Stimulated activated CD4-positive, alpha-beta T cell treated with anti-CD3 and anti-CD28 coated beads, Interleukin-2, amount 100 ng/mL, for 24 hours (primary cell): ENCODE data around the gene TP73.

Source experiments
- DNase-seq, 2 donors: peaks; one replicate each; pipeline ENCODE4 v3.0.0-alpha.2; 2020

The TP73 gene

DNA sequence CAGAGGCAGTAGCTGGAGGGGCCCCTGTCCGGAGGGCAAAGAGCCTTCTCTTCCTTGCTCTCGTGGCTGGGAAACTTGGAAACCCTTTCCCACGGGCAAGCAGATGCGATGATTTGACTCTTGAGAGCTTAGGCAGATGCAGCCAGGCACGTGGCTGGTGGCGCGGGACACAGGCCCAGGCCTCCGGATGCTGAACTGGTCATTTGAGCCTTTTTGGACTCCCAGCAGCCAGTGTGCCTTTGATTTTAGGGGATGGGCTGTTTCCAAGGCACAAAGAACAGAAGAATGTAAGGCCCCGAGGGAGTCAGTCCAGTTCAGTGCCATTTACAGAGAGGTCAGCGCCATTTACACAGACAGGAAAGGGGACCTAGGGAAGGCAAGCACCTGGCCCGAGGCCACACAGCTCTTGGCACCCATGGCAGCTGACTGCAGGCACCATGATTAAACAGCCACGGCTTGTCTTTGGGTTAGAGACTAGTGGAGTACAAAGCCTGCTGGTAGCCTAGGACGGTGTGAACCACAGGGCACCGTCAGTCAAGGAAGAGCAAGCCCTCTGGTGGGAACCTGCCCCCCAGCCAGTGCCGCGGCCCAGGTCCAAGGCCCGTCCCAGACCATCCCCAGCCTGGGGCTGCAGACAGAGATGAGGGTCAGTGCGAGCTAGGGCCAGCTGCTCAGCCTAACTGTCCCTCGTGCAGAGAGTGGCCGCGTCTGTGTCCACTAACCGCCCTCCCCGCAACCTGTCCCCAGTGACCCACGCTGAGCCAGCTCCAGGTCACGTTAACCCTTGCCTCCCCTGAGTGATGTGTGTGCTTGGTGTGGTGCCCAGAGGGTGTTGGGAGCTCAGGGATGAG is 79.5 kb downstream of the TP73 start:
- DNase-seq, result no peak

- no peak for DNase-seq
Observed at GRCh38 chr1:3732434-3733093, 80.2 kb downstream of the TP73 start.

DNA sequence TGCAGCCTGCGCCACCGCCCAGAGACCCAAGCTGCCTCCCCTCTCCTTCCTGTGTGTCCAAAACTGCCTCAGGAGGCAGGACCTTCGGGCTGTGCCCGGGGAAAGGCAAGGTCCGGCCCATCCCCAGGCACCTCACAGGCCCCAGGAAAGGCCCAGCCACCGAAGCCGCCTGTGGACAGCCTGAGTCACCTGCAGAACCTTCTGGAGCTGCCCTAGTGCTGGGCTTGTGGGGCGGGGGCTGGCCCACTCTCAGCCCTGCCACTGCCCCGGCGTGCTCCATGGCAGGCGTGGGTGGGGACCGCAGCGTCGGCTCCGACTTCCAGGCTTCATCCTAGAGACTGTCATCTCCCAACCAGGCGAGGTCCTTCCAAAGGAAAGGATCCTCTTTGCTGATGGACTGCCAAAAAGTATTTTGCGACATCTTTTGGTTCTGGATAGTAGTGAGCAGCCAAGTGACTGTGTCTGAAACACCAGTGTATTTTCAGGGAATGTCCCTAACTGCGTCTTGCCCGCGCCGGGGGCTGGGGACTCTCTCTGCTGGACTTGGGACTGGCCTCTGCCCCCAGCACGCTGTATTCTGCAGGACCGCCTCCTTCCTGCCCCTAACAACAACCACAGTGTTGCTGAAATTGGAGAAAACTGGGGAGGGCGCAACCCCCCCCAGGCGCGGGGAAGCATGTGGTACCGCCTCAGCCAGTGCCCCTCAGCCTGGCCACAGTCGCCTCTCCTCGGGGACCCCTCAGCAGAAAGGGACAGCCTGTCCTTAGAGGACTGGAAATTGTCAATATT is 81.0 kb downstream of the TP73 start:
- no peak for DNase-seq

GRCh38 chr1:3733883-3734589 is 81.7 kb downstream of the TP73 start:
- no peak for DNase-seq

DNA sequence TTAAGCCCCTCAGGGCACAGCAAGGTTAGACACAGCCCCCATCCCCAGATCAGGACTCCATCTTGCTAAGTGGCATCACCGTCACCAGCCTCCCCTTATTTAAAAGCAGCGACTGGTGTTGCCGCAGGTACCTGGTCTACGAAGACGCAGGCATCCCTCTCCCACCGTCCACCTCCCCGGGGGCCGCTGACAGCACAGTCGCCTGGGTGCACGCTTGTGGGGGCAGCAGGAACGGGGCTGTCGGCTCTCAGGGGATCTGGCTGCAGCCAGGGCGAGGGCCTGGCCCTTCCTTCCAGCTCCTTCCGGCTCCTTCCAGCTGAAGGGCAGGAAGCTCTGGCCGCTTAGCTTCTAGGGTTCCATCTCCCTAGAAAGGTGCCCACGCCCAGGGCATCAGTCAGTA is 82.3 kb downstream of the TP73 start:
- no peak for DNase-seq

DNA sequence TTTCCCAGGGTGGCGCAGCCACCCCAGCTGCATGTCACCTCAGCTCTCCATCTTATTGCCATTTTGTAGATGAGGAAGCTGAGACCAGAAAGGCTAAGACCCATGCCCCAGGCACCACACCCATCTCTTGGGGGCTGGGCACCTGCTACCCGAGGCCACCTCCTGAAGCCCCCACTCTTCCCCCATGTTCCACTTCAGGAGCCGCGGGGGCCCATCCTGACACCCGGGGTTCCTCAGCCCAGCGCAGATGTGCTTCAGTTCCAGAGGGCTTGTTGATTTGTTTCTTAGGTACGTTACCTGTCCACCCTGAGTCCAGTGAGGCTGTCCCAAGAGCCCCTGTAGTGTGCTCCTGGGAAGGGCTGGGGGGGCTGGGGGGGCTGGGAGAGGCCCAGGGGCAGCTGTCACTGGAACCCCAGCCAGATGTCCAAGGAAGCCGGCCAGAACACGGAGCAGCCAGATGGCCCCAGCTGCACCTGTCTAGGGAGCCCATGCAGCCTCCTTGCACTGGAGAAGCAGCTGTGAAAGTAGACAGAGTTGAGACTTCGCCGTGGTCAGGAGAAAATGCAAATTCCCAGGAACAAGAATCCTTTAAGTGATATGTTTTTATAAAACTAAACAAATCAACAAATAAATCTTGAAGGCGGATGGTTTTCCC is 82.8 kb downstream of the TP73 start:
- no peak for DNase-seq

DNA sequence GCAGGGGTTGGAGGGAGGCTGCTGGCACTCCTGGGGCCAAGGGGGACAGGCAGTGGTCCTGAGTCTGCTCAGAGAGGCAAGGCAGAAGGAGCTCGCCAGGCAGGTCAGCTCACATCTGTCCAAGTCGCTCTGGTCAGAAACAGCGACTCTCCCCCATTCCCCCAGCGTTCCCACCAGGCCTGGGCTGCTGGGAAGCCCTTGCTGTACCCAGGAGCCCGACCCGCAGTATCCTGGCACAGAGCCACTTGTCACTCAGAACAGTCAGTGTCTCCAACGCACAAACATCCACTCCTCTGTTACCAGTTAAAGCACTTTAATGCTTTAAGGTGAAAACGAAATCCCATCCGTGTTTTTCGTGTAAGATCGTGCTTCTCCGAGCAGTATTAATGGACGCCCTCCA is 83.4 kb downstream of the TP73 start:
- DNase-seq, result no peak

GRCh38 chr1:3736131-3736561 is 83.8 kb downstream of the TP73 start:
- no peak for DNase-seq

DNA sequence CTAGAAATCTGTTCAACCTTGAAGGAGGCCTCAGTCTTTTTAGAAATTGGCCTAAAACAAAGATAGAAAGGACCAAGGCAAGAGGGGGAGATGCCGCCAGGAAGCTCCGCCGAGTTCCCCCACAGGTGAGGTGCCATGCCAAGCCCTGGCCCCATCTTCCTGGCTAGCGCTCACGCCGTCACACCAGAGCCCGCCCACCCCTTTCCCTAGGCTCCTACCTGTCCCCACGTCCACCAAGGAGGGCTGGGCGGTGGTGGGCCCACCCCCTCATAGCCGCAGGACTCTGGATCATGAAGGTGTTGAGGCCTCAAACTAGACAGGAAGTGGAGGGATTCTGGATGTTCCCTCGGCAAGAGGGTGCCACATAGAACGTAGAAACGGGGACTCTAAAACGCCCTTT is 84.4 kb downstream of the TP73 start:
- DNase-seq, result no peak

- no peak for DNase-seq
Observed at GRCh38 chr1:3738943-3739342, 86.6 kb downstream of the TP73 start.

DNA sequence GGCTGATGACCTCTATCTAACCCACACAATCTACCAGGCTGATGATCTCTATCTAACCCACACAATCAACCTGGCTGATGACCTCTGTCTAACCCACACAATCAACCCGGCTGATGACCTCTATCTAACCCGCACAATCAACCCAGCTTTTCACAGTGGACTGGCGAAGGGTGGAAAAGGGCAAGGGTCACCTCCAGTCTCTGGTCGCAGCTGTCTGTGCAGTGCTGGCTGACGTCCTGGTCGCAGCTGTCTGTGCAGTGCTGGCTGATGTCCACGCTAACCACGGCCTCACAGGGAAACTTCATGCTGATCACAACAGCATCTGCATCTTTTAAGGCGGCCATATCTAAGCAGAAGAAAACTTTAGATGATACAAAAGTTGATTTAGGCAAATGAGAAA is 87.7 kb downstream of the TP73 start:
- no peak for DNase-seq

DNA sequence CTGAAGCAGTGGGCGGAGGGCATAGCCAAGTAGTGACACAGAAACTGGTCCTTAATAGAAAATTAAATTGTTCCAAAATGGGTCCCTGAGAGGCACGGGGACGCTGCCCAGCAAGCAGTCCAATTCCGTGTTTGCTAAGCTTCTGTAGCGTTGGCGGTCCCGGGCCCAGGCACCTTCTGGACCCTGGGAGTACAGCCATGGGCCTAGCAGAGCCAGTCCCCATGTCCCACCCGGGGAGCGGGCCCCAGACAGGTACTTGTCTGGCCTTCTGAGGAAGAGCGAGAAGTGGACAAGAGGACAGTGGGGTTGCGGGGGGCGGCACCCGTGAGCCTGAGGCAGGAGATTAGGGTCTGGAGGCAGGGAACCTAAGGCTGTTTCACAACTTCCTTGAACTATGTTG is 88.4 kb downstream of the TP73 start:
- DNase-seq, result no peak

DNA sequence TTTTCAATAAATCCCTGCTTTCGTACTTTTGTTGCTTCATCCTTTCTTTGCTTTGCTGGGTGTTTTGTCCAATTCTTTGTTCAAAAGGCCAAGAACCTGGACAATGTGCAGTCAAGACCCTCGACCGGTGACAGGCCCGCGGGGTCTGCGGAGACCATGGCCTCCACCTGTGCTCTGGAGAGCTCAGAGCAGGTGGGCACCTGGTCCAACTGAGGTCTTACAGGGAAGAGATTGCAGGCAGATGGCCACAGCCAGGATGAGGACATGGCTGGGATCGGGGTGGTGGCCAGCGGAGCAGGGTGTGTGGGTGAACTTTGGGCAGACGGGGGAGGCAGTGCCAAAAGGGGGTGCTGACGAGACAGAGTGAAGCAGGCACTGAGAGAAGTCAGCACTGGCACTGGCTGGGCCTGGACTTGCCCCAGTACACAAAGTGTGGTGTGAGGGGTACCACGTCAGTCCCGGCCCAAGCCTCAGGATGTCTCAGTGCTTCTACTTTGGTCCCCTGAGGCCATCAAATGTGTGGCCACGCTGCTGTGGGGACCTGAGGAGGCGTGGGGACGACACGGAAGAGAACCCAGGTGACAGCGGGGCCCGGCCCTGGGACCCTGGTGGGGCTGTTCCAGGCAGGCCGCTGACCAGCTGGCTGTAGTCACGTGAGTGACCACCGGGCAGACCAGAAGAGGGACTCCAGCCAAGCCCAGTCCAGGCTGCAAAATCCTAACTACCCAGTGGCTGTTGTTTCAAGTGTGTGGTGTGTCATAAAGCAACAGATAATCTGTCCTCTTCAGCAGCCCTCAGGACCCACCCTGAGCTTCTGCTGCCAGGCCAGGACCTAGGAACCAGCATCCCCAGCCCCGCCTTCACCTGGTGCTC is 89.5 kb downstream of the TP73 start:
- no peak for DNase-seq

DNA sequence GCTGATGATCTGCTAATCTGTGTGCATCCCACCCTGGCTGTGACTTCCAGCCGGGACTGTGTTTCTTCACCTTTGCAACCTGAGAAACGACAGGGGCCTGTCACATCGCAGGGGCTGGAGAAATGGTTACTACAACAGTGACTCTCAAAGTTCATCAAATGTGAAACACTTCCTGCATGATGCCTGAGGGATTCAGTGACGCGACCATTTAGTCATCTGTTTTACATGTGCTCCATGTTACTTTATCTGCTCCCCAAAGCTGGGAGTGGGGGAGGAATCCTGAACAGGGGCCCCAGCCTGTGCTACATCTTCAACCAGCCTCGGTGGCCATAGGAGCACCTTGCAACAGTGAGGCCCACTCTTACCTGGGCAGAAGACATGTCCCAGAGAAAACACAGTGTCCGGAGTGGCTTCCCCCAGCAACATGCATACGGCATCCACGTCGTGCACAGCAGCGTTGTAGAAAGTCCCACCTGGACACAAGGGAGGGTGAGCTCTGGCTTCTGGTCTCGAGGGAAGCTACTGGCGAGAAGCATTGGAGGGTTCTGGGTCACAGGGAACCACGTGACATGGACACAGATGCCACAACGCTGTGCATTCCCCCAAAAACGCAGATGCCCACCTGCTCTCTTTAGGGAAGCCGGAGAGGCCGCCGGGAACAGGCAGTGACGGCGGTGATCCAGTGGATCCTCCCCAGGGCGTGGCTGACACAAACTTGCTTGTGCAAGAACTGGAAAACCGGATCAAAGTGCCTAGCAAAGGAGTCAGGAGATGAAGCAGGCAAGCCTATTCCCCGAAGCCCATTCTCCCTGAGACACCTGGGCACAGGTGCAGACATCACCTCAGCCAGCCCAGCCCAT is 90.4 kb downstream of the TP73 start:
- no peak for DNase-seq

DNA sequence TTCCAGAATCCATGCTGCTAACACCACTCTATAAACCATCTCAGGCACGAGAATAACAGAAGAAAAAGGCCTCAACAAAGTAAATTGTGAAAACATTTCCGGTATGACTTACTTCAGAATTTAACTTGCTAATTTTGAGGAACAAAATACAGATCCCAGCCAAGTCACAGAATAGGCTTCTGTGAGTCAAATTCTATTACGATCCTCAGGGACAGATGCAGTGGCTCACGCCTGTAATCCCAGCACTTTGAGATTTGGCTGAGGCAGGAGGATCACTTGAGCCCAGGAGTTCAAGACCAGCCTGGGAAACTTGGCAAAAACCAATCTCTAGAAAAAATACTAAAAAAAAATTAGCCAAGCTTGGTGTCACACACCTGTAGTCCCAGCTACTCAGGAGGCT is 91.1 kb downstream of the TP73 start:
- no peak for DNase-seq

DNA sequence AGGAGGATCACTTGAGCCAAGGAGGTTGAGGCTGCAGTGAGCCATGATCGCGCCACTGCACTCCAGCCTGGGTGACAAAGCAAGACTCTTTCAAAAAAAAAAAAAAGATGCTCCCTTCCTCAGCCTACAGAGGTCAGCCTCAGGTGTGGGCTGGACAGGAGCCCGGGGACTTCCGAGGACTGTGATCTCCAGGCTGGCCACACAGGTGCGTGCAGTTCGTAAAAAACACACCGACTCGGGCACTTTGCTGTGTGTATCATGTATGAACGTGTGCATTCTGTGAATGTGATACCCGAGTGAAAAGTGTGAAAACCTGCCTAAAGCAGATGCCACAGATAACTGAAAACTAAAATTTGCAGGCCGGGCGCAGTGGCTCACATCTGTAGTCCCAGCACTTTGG is 91.5 kb downstream of the TP73 start:
- no peak for DNase-seq

GRCh38 chr1:3744646-3745045 is 92.3 kb downstream of the TP73 start:
- no peak for DNase-seq

- no peak for DNase-seq
Observed at GRCh38 chr1:3745071-3745470, 92.8 kb downstream of the TP73 start.

GRCh38 chr1:3745590-3746381 is 93.5 kb downstream of the TP73 start:
- DNase-seq, result no peak

DNA sequence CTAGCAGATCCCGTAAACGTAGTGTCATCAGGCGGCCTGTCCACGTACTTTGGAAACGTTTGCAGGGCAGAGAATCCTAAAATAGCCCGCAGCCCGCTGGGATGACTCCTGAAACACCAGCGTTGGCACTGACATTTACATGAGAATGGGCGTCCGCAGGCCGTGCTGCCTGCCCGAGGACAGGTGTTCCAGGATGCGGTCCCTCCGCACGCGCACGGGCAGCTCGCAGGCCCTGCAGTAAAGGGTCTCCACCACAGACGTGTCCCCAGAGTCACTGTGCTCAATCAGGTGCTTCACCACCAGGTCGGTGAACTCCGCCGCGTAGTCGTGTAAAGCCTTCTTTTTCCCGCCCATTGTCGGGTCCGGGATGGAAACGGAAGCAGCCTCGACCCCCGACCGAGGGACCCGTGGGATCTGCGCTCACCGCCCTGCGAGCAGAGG is 94.1 kb downstream of the TP73 start:
- peak in 1 of 2 donors; percentile 13 for DNase-seq
